Caco-2 (cell line): ENCODE measurements around the gene ADAMTS13. TPM values are rescaled to one million over a fixed set of nuclear protein-coding genes. Genes with fewer than 3 reads are reported as not detected.

Experiments
- BruUV-seq: library from RNA; stranded (reverse); fragments of 400-500 nt; replicated peaks from 2 replicates; lab custom pipeline; 2021; lab: Mats Ljungman, UMichigan
- CTCF ChIA-PET: fragments of 300-600 bp; sonication (Branson Sonifier 250); formaldehyde crosslinking; loops from one replicate; lab custom pipeline; 2022; ENCODE audit warnings: antibody characterized with exemption; lab: Charles Lee
- POLR2A ChIA-PET: fragments of 300-600 bp; sonication (Branson Sonifier 250); formaldehyde crosslinking; loops from one replicate; lab custom pipeline; 2022; ENCODE audit warnings: antibody characterized with exemption; lab: Charles Lee
- DNase-seq, 2 experiments: peaks; one replicate each; pipeline versions ENCODE4 v3.0.0 to v3.0.0-alpha.2; 2020 to 2022
- H3K27me3 ChIP-seq: replicated peaks from 2 replicates; pipeline ENCODE4 v1.6.0; 2011; ENCODE audit warnings: low read length; ENCODE audit not compliant: control insufficient read depth, insufficient read depth
- H3K36me3 ChIP-seq: 2 replicates; pipeline ENCODE4 v1.5.1; 2011; ENCODE audit warnings: low read length; ENCODE audit not compliant: control insufficient read depth, insufficient read depth
- H3K4me1 ChIP-seq: fragments of 250-450 bp; sonication (Bioruptor Pico); 2 replicates; pipeline ENCODE4 v1.5.1; 2020; ENCODE audit warnings: mild to moderate bottlenecking
- H3K4me3 ChIP-seq: 2 replicates; pipeline ENCODE4 v1.5.1; 2011; ENCODE audit warnings: low read depth, mild to moderate bottlenecking, control low read depth, low read length
- H3K9me3 ChIP-seq: fragments of 250-450 bp; sonication (Bioruptor Pico); 2 replicates; pipeline ENCODE4 v1.5.1; 2020; ENCODE audit warnings: mild to moderate bottlenecking, moderate library complexity
- H3K27ac Mint-ChIP-seq: one replicate; pipeline ENCODE4 v1.8.0; 2022; ENCODE audit warnings: mixed read lengths; ENCODE audit not compliant: unreplicated experiment
- H3K27me3 Mint-ChIP-seq: one replicate; pipeline ENCODE4 v1.8.0; 2022; ENCODE audit warnings: mixed read lengths; ENCODE audit not compliant: insufficient read depth, unreplicated experiment
- H3K36me3 Mint-ChIP-seq: one replicate; pipeline ENCODE4 v1.8.0; 2022; ENCODE audit warnings: mild to moderate bottlenecking, mixed read lengths; ENCODE audit not compliant: insufficient read depth, unreplicated experiment
- H3K4me1 Mint-ChIP-seq: one replicate; pipeline ENCODE4 v1.8.0; 2022; ENCODE audit warnings: low read depth, mixed read lengths; ENCODE audit not compliant: unreplicated experiment
- H3K4me3 Mint-ChIP-seq: one replicate; pipeline ENCODE4 v1.8.0; 2022; ENCODE audit warnings: mild to moderate bottlenecking, moderate library complexity, mixed read lengths; ENCODE audit not compliant: unreplicated experiment
- H3K9me3 Mint-ChIP-seq: one replicate; pipeline ENCODE4 v1.8.0; 2022; ENCODE audit warnings: mixed read lengths; ENCODE audit not compliant: unreplicated experiment
- intact Hi-C: fragments of 100-400 bp; cut with micrococcal nuclease; formaldehyde crosslinking; loops from one replicate; pipeline ENCODE4 v1.10.0; 2022; ENCODE audit not compliant: unreplicated experiment
- total RNA-seq: library from RNA; stranded (reverse); gene quantifications from 2 replicates; pipeline ENCODE4 v1.2.3, GENCODE V29; 2022
- TF ChIP-seq, protein P1 (sequence below), 2 experiments: fragments of 200-600 bp in 1 of 2; IDR thresholded peaks; 1 replicate in 1 of 2; 2 replicates in 1 of 2; pipeline versions ENCODE4 v1.5.1 to v1.8.0; 2011 to 2022; ENCODE audit warnings: antibody characterized with exemption in 1 of 2, control low read depth in 1 of 2, inconsistent platforms in 1 of 2, low read depth in 1 of 2, low read length in 1 of 2, mild to moderate bottlenecking in 1 of 2, moderate library complexity in 1 of 2; ENCODE audit not compliant: insufficient read depth in 1 of 2, severe bottlenecking in 1 of 2, unreplicated experiment in 1 of 2

ADAMTS13 gene
- total RNA-seq, 1 experiment from 2014 or later: 6.2 TPM

DNA sequence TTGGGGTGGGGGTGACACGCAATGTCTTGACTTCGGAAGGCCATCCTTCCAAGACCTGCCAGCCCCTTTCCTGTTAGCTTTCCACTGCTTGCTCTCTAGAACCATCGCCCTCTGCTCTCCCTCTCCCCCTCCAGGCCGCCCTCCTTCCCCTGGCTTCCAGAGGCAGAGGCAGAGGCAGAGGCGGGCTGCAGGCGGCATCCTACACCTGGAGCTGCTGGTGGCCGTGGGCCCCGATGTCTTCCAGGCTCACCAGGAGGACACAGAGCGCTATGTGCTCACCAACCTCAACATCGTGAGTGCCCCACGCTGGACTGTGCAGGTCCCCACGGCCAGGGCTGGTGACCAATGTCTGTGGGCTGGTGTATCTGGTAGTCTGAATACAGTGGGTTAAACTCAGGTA lies 2.0 kb downstream of the ADAMTS13 start:
- Mint-ChIP-seq H3K4me3 (no peak overlapping the region), H3K9me3 (no peaks in the 10 kb centered on the region), H3K36me3 (no peaks in the 10 kb centered on the region), H3K4me1 (peaks cover 5% of the 10 kb centered on the region), H3K27ac (no peak overlapping the region), H3K27me3 (no peaks in the 10 kb centered on the region)
- no peaks in the 10 kb centered on the region for H3K27me3 ChIP-seq
- intact Hi-C loops: no loop called here
- POLR2A ChIA-PET: no interaction called here
- no peak overlapping the region for H3K4me3 ChIP-seq
- no peaks in the 10 kb centered on the region for H3K9me3 ChIP-seq
- no peak for DNase-seq
- H3K36me3 ChIP-seq: no peaks in the 10 kb centered on the region
- TF ChIP-seq, protein P1, sequence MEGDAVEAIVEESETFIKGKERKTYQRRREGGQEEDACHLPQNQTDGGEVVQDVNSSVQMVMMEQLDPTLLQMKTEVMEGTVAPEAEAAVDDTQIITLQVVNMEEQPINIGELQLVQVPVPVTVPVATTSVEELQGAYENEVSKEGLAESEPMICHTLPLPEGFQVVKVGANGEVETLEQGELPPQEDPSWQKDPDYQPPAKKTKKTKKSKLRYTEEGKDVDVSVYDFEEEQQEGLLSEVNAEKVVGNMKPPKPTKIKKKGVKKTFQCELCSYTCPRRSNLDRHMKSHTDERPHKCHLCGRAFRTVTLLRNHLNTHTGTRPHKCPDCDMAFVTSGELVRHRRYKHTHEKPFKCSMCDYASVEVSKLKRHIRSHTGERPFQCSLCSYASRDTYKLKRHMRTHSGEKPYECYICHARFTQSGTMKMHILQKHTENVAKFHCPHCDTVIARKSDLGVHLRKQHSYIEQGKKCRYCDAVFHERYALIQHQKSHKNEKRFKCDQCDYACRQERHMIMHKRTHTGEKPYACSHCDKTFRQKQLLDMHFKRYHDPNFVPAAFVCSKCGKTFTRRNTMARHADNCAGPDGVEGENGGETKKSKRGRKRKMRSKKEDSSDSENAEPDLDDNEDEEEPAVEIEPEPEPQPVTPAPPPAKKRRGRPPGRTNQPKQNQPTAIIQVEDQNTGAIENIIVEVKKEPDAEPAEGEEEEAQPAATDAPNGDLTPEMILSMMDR (IDR thresholded peaks at IDR 0.05; ENCODE audit: insufficient read depth in 1 of 2, low read depth in 1 of 2, low read length in 1 of 2, severe bottlenecking in 1 of 2, unreplicated experiment in 1 of 2): no peak
- peaks cover 15% of the 10 kb centered on the region for H3K4me1 ChIP-seq
- BruUV-seq: no TSS peak
- CTCF ChIA-PET: interaction anchor here (0.6 kb wide), 1 partner anchor 668 kb away, joined by 3 read pairs; no protein-coding TSS in a partner anchor

DNA sequence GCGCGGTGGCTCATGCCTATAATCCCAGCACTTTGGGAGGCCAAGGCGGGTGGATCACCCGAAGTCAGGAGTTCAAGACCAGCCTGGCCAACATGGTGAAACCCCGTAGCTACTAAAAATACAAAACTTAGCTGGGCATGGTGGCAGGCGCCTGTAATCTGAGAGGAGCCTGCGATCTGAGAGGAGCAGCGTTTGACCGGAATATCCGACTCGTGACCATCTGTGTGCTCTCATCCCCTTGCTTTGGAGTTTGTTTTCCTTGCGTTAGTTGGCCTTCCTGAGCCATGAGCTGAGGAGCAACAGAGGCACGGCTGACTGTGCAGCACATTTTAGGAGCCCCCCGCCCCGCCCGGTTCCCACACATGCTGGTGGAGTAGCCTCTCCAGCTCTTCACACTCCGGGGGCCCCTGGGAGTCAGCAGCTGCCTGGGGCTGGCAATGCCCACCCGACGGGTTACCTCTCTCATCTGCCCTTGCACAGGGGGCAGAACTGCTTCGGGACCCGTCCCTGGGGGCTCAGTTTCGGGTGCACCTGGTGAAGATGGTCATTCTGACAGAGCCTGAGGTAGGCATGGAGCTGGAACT lies 3.0 kb downstream of the ADAMTS13 start:
- TF ChIP-seq, protein P1 (IDR thresholded peaks at IDR 0.05; ENCODE audit: insufficient read depth in 1 of 2, low read depth in 1 of 2, low read length in 1 of 2, severe bottlenecking in 1 of 2, unreplicated experiment in 1 of 2): no peak
- POLR2A ChIA-PET: interaction anchor here (1.0 kb wide), 1 partner anchor 34 kb away, joined by 3 read pairs; no protein-coding TSS in a partner anchor

DNA sequence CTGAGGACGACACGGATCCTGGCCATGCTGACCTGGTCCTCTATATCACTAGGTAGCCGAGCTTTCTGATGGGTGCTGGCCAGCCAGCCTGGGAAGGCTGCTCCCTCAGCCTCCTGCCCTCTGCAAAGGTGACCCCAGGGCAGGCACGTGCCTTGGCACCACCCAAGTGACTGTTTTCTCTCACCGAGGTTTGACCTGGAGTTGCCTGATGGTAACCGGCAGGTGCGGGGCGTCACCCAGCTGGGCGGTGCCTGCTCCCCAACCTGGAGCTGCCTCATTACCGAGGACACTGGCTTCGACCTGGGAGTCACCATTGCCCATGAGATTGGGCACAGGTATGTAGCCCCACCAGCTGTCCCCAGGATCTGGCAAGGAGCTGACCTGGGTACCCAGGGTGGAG lies 3.8 kb downstream of the ADAMTS13 start:
- POLR2A ChIA-PET: no interaction called here
- H3K9me3 Mint-ChIP-seq: no peaks in the 10 kb centered on the region
- CTCF ChIA-PET: interaction anchor here (0.5 kb wide), 1 partner anchor 34 kb away, joined by 4 read pairs; no protein-coding TSS in a partner anchor
- TF ChIP-seq, protein P1 (IDR thresholded peaks at IDR 0.05; ENCODE audit: insufficient read depth in 1 of 2, low read depth in 1 of 2, low read length in 1 of 2, severe bottlenecking in 1 of 2, unreplicated experiment in 1 of 2): no peak
- H3K4me3 Mint-ChIP-seq: no peak overlapping the region
- H3K36me3 ChIP-seq: no peaks in the 10 kb centered on the region
- H3K27me3 ChIP-seq: no peaks in the 10 kb centered on the region
- H3K4me1 Mint-ChIP-seq: no peaks in the 10 kb centered on the region
- peaks cover 7% of the 10 kb centered on the region; the same call in 1 of the 2 replicates for H3K4me1 ChIP-seq
- no peak overlapping the region for H3K27ac Mint-ChIP-seq
- DNase-seq: no peak
- BruUV-seq: no TSS peak
- no peak overlapping the region for H3K4me3 ChIP-seq
- no peaks in the 10 kb centered on the region for H3K27me3 Mint-ChIP-seq
- intact Hi-C loops: no loop called here
- no peaks in the 10 kb centered on the region for H3K9me3 ChIP-seq
- H3K36me3 Mint-ChIP-seq: no peaks in the 10 kb centered on the region

More for the DNA sequence above, 3.0 kb downstream of the ADAMTS13 start:
- Mint-ChIP-seq H3K9me3 (no peaks in the 10 kb centered on the region), H3K4me3 (no peak overlapping the region), H3K27me3 (no peaks in the 10 kb centered on the region), H3K36me3 (no peaks in the 10 kb centered on the region), H3K4me1 (no peaks in the 10 kb centered on the region), H3K27ac (no peak overlapping the region)
- Histone ChIP-seq H3K27me3 (no peaks in the 10 kb centered on the region), H3K4me1 (peaks cover 9% of the 10 kb centered on the region; the same call in 1 of the 2 replicates), H3K9me3 (no peaks in the 10 kb centered on the region), H3K4me3 (no peak overlapping the region), H3K36me3 (no peaks in the 10 kb centered on the region)
- CTCF ChIA-PET: interaction anchor here (0.5 kb wide), 1 partner anchor 33 kb away, joined by 4 read pairs; no protein-coding TSS in a partner anchor
- no peak for DNase-seq
- intact Hi-C loops: no loop called here
- BruUV-seq: no TSS peak
